ENCODE data around the gene NBEA.

The NBEA gene

GRCh38 chr13:35292329-35292728 is 350.3 kb downstream of the NBEA start:
- no peak for DNase-seq

DNA sequence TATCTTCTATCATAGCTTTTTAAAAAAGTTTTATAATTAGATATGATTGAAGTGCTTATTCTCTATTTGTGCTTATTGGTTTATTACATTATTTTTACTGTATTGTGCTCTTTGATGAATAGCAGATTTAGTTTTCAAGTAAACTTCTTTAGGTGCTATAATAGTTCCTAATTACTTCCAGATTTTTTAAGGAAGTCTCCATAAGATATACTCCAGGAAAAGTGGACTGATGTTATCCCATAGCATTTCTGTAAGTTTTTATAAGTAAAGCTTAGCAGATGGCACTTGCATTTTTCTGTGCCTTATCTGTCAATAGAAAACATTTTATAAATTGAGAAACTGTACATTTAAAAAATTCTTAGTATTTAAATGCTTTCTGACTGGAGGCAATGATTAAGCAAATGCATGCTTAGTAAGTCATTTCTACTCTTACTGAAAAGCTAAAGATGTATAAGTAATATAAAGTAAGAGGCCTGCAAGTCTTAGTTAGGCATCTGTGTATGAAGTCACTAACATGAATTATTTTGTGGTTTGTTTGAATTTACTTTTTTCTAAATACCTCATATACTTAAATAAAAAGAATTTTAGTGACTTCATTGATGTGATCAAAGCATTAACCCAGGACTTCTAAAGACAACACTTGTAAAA is 351.6 kb downstream of the NBEA start:
- DNase-seq = no peak

DNA sequence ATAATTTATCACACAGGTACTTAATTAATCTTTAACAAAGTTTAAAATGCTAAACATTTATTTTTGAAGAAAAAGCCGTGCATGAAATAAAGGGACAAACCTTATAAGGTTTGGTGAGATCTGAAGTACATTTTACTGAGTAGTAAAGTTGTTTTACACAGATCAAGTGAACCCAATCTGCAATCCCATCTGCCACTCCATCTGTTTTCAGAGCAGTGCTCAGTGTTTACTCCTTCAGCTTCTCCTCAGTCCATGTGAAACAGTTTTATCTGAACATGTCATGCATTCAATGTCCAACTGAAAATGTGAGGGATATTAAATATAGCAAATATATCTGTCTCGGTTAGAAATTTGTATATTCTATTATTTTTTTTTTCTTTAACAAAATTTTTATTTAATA is 367.6 kb downstream of the NBEA start:
- DNase-seq = no peak

- no peak for DNase-seq
Measured at GRCh38 chr13:35332134-35332533, 390.1 kb downstream of the NBEA start.

DNA sequence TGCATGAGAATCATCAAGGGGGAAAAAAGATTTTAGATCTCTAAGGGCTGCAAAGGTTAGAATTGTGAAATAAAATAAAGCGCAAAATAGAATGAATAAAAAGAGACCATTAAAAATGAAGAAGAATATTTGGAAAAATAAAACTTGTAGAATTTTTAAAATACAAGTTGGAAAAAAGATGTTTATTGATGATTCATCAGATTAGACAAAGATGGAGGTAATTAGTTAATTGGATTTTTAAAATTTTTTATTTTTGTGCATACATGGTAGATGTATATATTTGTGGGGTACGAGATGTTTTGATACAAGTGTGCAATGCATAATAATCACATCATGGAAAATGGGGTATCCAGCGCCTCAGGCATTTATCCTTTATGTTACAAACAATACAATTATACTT is 391.1 kb downstream of the NBEA start:
- DNase-seq = no peak

- DNase-seq = no peak
Measured at GRCh38 chr13:35342440-35342839, 400.4 kb downstream of the NBEA start.

DNA sequence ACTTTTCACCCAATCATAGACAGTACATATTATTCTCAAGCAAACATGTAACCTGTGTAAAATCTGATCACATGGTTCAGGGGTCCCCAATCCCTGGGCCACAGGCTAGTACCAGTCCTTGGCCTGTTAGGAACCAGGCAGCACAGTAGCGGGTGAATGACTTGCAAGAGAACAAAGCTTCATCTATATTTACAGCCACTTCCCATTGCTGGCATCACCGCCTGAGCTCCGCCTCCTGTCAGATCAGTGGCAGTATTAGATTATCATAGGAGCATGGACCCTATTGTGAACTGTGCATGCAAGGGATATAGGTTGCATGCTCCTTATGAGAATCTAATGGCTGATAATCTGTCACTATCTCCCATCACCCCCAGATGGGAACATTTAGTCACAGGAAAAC is 401.3 kb downstream of the NBEA start:
- no peak for DNase-seq

- no peak for DNase-seq
Measured at GRCh38 chr13:35345992-35346391, 403.9 kb downstream of the NBEA start.

GRCh38 chr13:35346494-35346893 is 404.4 kb downstream of the NBEA start:
- DNase-seq = no peak

DNA sequence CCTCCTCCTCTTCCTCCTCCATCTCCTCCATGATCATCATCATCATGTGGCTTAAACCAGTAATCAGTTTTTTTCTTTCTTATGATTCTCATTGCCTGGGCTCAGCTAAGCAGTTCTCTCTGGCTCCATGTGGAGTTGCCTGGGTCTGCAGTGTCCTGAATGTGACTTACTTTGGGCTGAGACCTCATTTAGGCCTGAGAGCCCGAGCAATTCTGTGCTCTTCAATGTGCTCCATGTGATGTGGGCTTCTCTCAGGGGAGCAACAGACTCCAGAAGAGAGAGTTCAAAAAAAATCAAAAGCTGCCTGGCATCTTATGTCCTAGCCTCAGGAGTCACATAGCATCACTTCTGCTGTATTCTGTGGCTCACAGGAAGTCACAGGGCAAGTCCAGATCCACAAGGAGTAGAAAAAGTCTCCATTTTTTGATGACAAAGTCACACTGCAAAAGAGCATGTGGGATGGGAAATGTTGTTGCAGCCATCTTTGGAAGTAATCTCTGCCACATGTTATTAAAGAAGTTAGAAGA is 405.7 kb downstream of the NBEA start:
- DNase-seq = no peak

- no peak for DNase-seq
Measured at GRCh38 chr13:35349052-35349451, 407.0 kb downstream of the NBEA start.

GRCh38 chr13:35349673-35350278 is 407.7 kb downstream of the NBEA start:
- DNase-seq = no peak

DNA sequence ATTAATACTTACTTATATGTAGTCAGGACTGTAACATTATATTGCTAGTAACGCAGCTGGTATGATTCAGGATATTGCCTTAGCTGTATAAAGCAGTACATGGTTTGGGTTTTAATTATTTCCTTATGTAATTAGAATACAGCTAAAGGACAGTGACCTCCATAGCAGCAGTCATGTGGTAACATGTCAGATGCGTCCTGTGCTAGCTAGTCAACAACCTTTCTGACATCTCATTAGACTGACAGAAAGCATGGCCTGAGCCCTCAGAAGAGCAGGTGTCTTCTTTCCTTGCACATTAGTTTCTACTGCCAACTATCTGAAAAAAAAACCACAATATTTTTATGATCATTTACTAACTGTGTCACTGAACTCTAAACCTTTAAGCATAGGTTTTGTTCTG is 412.2 kb downstream of the NBEA start:
- DNase-seq = no peak

- no peak for DNase-seq
Measured at GRCh38 chr13:35354882-35355281, 412.8 kb downstream of the NBEA start.

GRCh38 chr13:35356572-35356971 is 414.5 kb downstream of the NBEA start:
- DNase-seq = no peak

GRCh38 chr13:35365883-35366282 is 423.8 kb downstream of the NBEA start:
- DNase-seq = no peak

DNA sequence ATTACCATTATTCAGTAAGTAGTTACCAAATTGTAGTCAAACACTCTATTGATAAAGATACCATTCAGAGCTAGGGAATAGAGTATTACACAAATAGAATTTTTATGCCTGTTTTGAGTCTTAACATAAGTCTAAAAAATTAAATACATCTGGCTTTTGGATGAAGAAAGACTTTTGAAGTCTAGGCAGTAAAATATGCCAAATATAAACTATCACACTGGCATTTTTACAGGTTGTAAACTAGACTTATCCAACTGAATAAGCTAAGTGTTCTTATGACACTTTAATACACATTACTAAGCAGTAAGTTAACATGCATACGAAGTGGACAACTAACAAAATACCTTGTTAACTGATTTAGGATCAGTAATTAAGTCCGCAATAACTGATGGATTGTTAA is 425.5 kb downstream of the NBEA start:
- no peak for DNase-seq

DNA sequence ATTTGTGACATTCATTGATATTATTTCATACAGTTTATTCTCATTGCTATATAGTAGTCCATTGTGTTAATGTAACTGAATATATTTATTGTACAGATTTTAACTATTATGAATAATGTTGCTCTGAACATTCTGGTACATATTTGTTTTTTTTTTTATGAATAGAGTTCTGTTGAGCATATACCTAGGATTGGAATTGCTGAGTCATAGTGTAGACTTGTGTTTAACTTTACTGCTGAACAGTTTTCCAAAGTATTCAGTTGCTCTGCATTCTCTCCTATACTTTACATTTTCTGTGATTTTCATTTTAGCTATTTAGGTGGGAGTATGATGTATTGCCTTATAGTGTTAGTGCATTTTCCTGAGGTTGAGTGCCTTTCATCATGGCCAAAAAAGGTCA is 436.9 kb downstream of the NBEA start:
- DNase-seq = no peak

GRCh38 chr13:35379663-35380062 is 437.6 kb downstream of the NBEA start:
- no peak for DNase-seq

DNA sequence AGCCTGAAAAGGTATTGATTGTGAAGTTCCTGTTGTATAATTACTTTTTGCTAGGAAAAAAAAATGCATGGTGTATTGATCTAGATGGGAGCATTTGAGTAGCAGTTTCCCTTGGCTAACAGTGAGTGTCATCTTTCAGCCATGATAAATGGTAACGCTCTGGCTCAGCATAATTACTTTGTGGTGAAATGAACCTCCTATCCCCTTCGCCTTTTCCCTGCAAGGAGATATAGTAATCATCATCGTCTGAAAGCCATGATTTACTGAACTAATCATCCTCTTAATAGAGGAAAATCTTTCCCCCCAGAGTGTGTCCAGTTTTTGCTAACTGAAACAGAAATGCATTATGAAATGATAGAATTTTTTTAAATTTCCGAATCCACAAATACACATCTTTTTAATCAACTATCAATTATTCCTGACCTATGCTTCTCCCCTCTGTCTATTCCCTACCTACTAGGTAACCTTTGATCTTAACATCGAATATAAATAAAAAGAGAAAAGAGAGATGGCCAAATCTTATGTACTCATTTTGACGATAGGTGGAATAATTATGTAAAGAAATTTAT is 445.7 kb downstream of the NBEA start:
- no peak for DNase-seq

DNA sequence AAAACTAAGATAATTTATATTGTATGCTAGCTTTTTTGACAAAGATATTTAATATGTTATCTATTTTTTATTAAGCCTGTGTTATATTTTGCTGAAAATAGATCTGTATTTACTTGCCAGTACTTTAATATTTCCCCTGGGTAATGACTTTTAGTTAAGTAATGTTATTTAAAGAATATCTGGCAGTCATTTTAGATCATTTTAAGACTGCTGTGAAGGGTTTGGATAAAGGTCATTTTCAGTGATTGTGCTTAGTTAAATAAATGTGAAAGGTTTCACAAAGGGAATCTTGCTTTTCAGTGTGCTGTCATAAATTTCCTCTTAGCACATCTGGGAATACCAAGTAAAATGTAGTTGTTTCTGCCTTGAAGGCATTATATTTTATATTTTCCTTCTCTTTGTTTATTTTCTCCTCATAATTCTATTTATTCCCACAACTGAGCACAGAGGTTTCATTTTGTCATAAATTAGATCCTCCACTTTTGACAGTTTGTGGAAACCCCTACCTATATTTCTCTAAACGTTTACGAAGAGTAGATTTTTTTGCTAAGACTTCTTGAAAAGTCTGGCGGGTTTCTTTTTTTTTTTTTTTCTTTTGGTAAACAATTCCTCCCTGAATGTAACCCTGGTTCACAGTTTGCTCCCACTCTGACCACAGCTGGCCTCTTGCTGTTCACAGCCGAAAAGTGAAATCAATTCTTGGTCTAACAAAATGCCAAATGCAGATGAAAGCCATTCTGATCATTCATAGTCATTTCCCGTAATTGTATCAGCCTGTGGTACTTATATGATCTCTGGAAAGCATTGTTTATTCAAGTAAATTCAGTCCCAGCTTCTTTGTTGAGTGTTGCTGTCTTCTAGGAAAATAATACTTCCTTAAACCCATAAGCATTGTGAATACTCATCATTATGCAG is 446.6 kb downstream of the NBEA start:
- no peak for DNase-seq

DNA sequence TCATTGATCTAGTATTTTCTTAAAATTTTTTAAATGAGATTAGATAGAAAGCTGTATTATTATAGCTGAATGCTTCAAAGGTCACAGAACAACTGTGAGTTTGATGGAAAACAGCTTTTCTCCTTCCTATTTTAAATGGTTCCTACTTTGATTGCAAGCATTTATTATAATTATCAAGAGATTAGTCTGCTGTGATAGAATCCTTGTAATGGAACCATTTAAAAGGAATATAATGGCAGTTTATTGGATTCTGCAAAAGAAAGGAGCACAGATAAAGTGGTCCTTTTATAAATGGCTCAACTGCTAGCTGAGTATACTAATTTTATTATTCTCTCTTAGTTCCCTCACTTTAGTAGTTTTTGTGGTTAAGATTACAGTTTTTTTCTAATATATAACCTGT is 447.5 kb downstream of the NBEA start:
- DNase-seq = no peak

GRCh38 chr13:35392768-35393167 is 450.7 kb downstream of the NBEA start:
- DNase-seq = no peak

- no peak for DNase-seq
Measured at GRCh38 chr13:35393886-35394285, 451.8 kb downstream of the NBEA start.

Measured in activated effector memory CD4-positive, alpha-beta T cell treated with Interleukin-2 at 50 U/mL for 16 hours (primary cell).